ENCODE results near the gene ZBTB20. TPM values are rescaled to one million over a fixed set of nuclear protein-coding genes. Genes with fewer than 3 reads are reported as not detected.
"Not testable (repeated sequence)": the region's sequence is repeated elsewhere in the genome, so short reads cannot be mapped to it uniquely, and the experiment has no call there.

Gene ZBTB20
- total RNA-seq, 2 experiments from 2014 or later, result 11.0 to 11.4 TPM

DNA sequence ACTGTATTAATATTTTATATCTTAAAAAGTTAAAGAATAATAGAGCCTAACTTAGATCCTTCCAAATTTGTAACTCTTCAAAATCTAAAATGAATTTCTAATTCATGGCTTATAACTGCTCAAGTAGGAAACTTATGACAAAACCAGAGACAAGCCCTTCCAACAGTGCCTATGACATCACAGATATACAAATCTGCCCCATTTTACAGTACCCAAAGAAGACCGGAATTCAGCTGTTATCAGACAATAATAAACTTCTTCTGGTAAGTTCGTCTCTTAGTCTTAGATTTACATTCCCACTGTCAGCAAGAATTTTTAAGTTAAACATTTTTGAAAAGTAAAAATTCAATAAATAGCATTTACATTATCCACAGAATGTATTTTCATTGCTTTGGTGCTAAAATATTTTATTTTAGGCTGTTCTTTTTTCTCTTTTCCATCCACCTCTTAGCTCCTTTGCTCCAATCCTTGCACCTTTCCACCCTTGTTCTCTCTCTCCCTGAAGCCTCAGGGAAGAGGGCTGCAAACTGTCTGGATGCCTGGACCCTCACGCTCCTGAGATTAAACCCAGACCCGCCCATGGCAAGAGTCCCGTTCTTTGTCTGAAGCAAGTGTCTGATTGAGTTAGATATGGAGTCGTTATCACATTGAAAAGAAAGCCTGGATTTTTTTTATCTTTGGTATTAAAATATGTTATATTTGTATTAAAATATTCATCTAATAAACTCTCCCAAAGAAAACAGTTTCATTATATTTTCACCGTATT, 312.7 kb downstream of the ZBTB20 start:
- Mint-ChIP-seq H3K27me3 (no peaks in the 10 kb centered on the region), H3K9me3 (no peaks in the 10 kb centered on the region), H3K36me3 (ENCODE audit: low read depth) (no peaks in the 10 kb centered on the region), H3K4me3 (no peak overlapping the region), H3K4me1 (no peaks in the 10 kb centered on the region), H3K27ac (no peak overlapping the region)
- no peak for DNase-seq
- ChIA-PET POLR2A (no interaction called here), CTCF (interaction anchor here (0.6 kb wide), 1 partner anchor 313 kb away, joined by 3 read pairs; no protein-coding TSS in a partner anchor)

DNA sequence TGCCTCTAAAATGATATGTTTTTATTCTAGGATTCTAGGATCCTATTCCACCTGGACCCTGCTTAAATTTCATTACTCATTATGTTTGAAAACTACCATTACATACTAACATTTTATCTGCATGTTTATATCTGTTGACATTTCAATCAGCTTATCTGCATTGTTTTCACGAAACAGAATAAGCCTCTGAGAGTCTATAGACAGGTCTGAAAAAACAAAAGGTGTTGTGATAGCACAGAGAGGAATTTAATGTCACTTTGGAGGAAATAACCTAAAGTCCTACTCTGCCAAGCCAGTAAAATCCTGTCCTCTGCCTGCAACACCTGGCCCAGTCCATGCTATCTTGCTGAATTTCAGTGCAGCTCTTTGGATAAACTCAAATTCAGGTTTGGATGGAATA, 315.2 kb downstream of the ZBTB20 start:
- no peaks in the 10 kb centered on the region for H3K4me1 Mint-ChIP-seq
- no peaks in the 10 kb centered on the region for H3K9me3 Mint-ChIP-seq
- H3K36me3 Mint-ChIP-seq (ENCODE audit: low read depth), result no peaks in the 10 kb centered on the region
- H3K27ac Mint-ChIP-seq, result no peak overlapping the region
- ChIA-PET POLR2A (no interaction called here), CTCF (interaction anchor here (1.4 kb wide), 1 partner anchor 315 kb away, joined by 3 read pairs; the partner anchor contains the start of gene ZBTB20)
- no peak for DNase-seq
- no peak overlapping the region for H3K4me3 Mint-ChIP-seq
- no peaks in the 10 kb centered on the region for H3K27me3 Mint-ChIP-seq

DNA sequence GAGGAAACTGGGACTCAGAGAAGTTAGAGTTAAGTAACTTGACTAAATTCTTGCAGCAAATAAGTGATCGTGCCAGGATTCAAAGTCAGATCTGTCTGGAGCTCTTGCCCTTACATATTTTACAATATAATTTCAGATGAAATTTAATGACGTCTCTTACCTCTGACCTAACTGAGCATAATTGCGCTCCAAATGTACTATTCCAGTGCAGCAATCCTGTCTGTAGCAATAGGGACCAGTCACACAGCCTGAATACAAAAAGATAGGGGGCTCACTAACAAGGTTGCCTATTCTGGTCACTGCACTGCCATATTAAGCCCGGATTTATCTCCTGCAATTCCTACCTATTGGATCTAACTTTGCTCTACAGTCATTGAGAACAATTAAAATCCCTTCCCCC, 316.4 kb downstream of the ZBTB20 start:
- H3K4me3 Mint-ChIP-seq, result no peak overlapping the region

DNA sequence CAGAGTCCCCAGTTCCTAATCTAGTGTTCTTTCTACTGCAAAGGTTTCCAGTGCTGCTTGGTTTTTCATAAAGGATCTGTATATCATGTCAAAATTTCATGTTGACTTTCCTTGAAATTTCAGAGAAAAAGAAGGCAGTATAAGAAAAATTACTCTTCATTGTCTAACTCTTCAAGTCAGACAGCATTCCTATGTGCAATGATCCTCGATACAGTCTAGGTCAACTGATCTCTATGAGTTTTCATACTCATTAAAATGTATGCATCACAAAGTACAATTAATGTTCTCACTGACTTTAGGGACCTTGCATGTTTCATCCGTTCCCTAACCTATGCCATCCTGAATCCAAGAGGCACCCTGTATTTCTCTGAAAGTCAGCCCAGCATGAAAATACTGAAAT, 317.3 kb downstream of the ZBTB20 start:
- Mint-ChIP-seq H3K36me3 (ENCODE audit: low read depth) (no peaks in the 10 kb centered on the region), H3K27ac (no peak overlapping the region), H3K4me3 (no peak overlapping the region), H3K9me3 (no peaks in the 10 kb centered on the region), H3K27me3 (no peaks in the 10 kb centered on the region), H3K4me1 (no peaks in the 10 kb centered on the region)
- CTCF ChIA-PET, result interaction anchor here (0.6 kb wide), 1 partner anchor 316 kb away, joined by 3 read pairs; no protein-coding TSS in a partner anchor
- POLR2A ChIA-PET, result no interaction called here
- no peak for DNase-seq

More for the DNA sequence above, 316.4 kb downstream of the ZBTB20 start:
- H3K27ac Mint-ChIP-seq, result no peak overlapping the region
- no peaks in the 10 kb centered on the region for H3K4me1 Mint-ChIP-seq
- no peak for DNase-seq
- H3K36me3 Mint-ChIP-seq (ENCODE audit: low read depth), result no peaks in the 10 kb centered on the region
- no peaks in the 10 kb centered on the region for H3K9me3 Mint-ChIP-seq
- POLR2A ChIA-PET, result no interaction called here
- CTCF ChIA-PET, result no interaction called here
- no peaks in the 10 kb centered on the region for H3K27me3 Mint-ChIP-seq

DNA sequence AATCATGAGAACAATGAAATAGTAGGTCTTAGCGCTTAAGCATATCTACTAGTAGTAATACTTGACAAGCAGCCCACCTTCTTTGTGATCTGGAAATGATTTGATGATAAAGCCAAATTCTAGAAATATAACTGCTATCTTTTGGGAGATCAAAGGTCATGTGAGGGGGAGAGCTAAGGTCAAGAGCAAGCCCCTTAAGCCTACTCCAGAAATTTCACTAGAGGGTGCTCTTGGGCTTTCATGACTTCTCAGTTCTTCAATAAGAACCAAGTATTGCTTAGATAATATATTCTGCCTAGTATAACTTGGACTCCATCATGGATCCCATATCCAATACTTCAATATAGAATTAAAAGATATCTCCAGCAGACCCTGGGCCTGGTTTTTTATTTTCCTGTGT, 319.6 kb downstream of the ZBTB20 start:
- ChIA-PET CTCF (interaction anchor here (0.6 kb wide), 1 partner anchor 322 kb away, joined by 3 read pairs; no protein-coding TSS in a partner anchor), POLR2A (no interaction called here)
- no peaks in the 10 kb centered on the region for H3K9me3 Mint-ChIP-seq
- H3K4me1 Mint-ChIP-seq, result no peaks in the 10 kb centered on the region
- no peaks in the 10 kb centered on the region for H3K36me3 Mint-ChIP-seq (ENCODE audit: low read depth)
- H3K27ac Mint-ChIP-seq, result no peak overlapping the region
- no peaks in the 10 kb centered on the region for H3K27me3 Mint-ChIP-seq
- no peak for DNase-seq
- H3K4me3 Mint-ChIP-seq, result no peak overlapping the region

DNA sequence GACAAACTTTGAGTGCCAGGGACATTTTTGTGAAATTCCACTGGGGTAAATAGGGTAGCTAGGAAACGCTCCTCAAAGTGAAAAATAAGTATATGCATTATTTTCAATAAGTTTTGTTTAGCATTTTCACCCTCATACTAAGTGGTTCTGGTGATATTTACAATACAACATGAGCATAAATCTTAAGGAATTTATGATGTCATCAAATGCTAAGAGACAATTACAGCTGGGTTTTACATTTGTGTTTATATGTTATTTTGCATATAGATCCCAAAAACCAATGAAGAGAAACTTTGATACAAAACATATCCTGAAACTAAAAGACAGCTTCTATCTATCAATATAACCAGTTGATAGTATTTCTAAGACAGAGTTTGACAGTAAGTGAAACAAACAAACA, 323.1 kb downstream of the ZBTB20 start:
- CTCF ChIA-PET, result interaction anchor here (0.5 kb wide), 1 partner anchor 24 kb away, joined by 3 read pairs; no protein-coding TSS in a partner anchor
- Mint-ChIP-seq H3K27ac (no peak overlapping the region), H3K9me3 (no peaks in the 10 kb centered on the region), H3K27me3 (no peaks in the 10 kb centered on the region), H3K4me3 (no peak overlapping the region), H3K36me3 (ENCODE audit: low read depth) (no peaks in the 10 kb centered on the region), H3K4me1 (no peaks in the 10 kb centered on the region)
- DNase-seq, result no peak
- POLR2A ChIA-PET, result no interaction called here

DNA sequence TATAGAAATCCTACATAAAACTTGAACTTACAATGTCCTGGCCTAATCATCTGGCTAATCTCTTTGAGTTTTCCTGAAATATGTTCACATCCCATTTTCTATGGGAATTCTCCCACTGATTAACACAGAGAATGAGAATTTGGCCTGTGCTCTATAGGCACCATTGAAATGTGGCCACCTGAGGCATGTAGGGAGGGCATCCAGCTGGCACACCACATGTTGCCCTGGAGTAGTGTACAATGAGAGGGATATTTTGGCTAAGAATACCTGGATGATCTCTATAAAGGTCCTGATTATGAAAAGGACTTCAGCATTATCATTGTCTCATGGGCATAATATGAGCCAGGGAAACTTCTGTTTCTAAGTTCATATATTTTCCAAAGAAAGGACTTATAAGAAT, 324.0 kb downstream of the ZBTB20 start:
- Mint-ChIP-seq H3K27me3 (no peaks in the 10 kb centered on the region), H3K9me3 (no peaks in the 10 kb centered on the region), H3K4me1 (no peaks in the 10 kb centered on the region), H3K27ac (no peak overlapping the region), H3K4me3 (no peak overlapping the region), H3K36me3 (ENCODE audit: low read depth) (no peaks in the 10 kb centered on the region)
- ChIA-PET CTCF (no interaction called here), POLR2A (no interaction called here)
- DNase-seq, result no peak

DNA sequence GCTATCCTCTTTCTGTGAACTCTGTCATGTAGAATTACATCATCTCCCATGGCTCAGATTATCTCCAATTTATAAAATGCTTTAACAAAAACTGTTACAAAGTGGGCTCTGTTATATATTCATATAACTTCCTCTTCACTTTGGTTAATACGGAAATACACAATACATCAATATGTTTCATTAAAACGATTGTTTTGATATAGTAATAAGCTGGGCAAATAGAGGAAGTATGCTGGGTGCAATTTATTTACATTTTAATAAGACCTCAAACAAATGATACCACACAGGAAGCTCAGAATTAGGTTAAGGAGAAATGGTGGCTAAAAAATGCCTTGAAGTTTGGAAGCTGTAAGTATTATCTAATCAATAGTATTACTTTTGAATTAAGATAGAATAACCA, 331.0 kb downstream of the ZBTB20 start:
- Mint-ChIP-seq H3K36me3 (ENCODE audit: low read depth) (no peaks in the 10 kb centered on the region), H3K4me1 (no peaks in the 10 kb centered on the region), H3K27me3 (no peaks in the 10 kb centered on the region), H3K27ac (no peak overlapping the region), H3K4me3 (no peak overlapping the region), H3K9me3 (no peaks in the 10 kb centered on the region)
- no peak for DNase-seq
- ChIA-PET CTCF (no interaction called here), POLR2A (no interaction called here)

DNA sequence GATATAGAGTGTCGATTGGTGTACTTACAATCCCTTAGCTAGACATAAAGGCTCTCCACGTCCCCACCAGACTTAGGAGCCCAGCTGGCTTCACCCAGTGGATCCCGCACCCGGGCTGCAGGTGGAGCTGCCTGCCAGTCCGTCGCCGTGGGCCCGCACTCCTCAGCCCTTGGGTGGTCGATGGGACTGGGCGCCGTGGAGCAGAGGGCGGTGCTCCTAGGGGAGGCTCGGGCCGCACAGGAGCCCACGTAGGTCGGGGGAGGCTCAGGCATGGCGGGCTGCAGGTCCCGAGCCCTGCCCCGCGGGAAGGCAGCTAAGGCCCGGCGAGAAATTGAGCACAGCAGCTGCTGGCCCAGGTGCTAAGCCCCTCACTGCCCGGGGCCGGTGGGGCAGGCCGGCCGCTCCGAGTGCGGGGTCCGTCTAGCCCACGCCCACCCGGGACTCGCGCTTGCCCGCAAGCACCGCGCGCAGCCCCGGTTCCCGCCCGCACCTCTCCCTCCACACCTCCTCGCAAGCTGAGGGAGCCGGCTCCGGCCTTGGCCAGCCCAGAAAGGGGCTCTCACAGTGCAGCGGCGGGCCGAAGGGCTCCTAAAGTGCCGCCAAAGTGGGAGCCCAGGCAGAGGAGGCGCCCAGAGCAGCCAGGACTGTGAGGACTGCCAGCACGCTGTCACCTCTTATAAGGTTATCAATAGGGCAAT, 334.4 kb downstream of the ZBTB20 start:
- H3K4me1 Mint-ChIP-seq; POLR2A ChIA-PET; H3K27ac Mint-ChIP-seq; H3K27me3 Mint-ChIP-seq; DNase-seq; H3K36me3 Mint-ChIP-seq (ENCODE audit: low read depth); H3K9me3 Mint-ChIP-seq; H3K4me3 Mint-ChIP-seq: not testable (repeated sequence)
- CTCF ChIA-PET, result interaction anchor here (0.6 to 1.0 kb wide), 2 partner anchors 9 to 344 kb away, joined by 3 read pairs; no protein-coding TSS in a partner anchor

DNA sequence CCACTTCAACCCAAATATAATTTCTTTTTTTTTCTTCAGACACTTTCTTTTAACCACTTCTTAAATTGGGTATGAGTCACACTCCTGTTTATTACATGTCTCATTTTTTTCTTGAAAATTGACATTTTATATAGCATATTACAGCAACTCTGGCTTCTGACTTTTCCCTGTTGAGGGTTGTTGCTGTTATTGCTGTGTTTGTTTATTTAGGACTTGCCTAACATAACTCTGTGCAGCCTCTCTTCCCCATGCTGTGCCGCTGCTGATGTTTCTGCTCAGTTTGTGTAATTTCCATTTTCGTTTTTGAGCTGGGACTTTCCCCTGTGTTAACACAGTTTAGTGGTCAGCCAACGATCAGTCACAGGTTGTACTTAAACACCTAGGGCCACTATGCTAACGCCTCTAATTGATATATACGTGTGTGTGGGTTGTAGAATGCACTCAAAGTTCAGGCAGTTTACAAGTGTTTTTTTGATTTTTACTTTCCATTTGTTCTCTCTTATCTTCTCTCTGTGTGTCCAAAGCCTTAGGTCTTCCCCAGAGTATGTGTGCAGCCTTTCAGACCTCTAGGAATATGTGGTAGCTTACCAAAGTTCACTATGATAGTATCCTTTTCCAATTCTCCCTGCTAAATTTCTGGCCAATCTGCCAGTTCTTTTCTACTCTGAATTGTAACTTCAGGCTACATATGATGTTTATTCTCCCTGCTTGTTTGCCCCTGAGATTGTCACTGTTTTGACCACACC, 337.2 kb downstream of the ZBTB20 start:
- Mint-ChIP-seq H3K27ac (no peak overlapping the region), H3K27me3 (no peaks in the 10 kb centered on the region), H3K4me1 (peaks cover 7% of the 10 kb centered on the region), H3K9me3 (no peaks in the 10 kb centered on the region), H3K4me3 (no peak overlapping the region), H3K36me3 (ENCODE audit: low read depth) (no peaks in the 10 kb centered on the region)
- CTCF ChIA-PET, result interaction anchor here (1.4 kb wide), 1 partner anchor 11 kb away, joined by 3 read pairs; no protein-coding TSS in a partner anchor
- POLR2A ChIA-PET, result no interaction called here
- DNase-seq, result no peak

DNA sequence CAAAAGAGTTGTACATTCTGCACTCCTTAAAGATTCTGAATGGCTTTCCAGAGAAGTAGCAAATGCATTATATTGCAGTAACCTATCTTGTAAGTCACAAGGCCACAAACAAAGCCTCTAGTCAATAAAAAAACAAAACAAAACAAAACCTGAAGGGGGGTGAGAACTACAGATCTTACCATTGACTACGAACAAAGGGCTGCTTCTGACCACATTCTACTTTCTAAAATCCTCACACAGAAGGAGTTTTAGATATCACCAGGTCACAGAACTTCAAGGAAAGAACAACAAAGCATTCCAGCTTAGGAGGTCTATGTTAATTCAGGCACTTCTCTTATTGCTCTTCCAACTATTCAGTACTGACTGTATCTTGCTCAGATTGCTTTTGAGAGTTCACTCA, 343.0 kb downstream of the ZBTB20 start:
- ChIA-PET CTCF (no interaction called here), POLR2A (no interaction called here)
- Mint-ChIP-seq H3K4me3 (no peak overlapping the region), H3K27me3 (no peaks in the 10 kb centered on the region), H3K4me1 (peaks cover 7% of the 10 kb centered on the region), H3K36me3 (ENCODE audit: low read depth) (no peaks in the 10 kb centered on the region), H3K9me3 (no peaks in the 10 kb centered on the region), H3K27ac (no peak overlapping the region)
- no peak for DNase-seq

DNA sequence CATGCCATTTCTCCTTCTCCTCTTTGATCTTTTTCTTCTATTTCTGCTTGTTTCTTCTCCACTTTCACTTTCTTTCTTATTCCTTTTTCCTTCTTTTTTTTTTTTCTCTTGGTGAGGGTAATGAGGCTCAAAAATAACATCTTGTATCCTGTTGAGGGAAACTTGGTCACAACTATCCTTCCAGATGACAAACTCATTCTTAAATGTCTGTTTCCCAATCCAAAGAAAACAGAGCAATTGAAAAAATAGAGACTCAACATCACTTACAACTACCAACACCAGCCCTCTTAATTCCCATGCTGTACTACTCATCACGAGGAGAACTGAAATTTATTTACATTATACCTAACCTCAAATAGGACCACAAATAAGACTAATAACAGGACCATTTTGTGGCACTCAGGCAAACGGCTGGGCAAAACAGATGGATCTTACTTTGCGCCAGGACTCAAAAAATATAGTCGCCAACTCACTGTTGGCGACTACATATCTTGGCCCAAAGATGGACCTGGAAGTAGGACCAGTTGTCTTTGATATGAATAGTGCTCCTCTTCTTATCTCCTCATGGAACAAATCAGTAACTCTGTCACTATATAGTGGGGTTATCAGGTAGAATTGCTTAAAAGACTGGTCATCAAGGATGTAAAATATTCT, 343.9 kb downstream of the ZBTB20 start:
- Mint-ChIP-seq H3K36me3 (ENCODE audit: low read depth) (no peaks in the 10 kb centered on the region), H3K27ac (no peak overlapping the region), H3K9me3 (no peaks in the 10 kb centered on the region), H3K4me1 (peaks cover 7% of the 10 kb centered on the region), H3K27me3 (no peaks in the 10 kb centered on the region), H3K4me3 (no peak overlapping the region)
- ChIA-PET CTCF (no interaction called here), POLR2A (no interaction called here)
- no peak for DNase-seq
